Measurements from ENCODE around the gene ZNF175.

GRCh38 chr19:51544038-51544437, 27.0 kb upstream of the ZNF175 start:
- TF ChIP-seq ETV6 (conservative IDR thresholded peaks at IDR 0.05 in 1 of 2, IDR thresholded peaks at IDR 0.05 in 1 of 2; ENCODE audit: borderline replicate concordance in 1 of 2, low read depth in 1 of 2) = no peak
- TF ChIP-seq LARP7 (IDR thresholded peaks at IDR 0.05) = no peak
- no peak for TF ChIP-seq USF2 (IDR thresholded peaks at IDR 0.05; ENCODE audit: borderline replicate concordance, low read depth, low read length)
- no peak for TF ChIP-seq MXI1 (IDR thresholded peaks at IDR 0.05; ENCODE audit: low read depth, low read length)
- TF ChIP-seq CTCF (IDR thresholded peaks at IDR 0.05 in 2 of 3, conservative IDR thresholded peaks at IDR 0.05 in 1 of 3; ENCODE audit: control insufficient read depth in 2 of 3, extremely low read depth in 1 of 3, insufficient read depth in 1 of 3, low read depth in 3 of 3, low read length in 3 of 3) = no peak
- no peak for TF ChIP-seq PAX8 (IDR thresholded peaks at IDR 0.05)
- TF ChIP-seq TARDBP (IDR thresholded peaks at IDR 0.05; ENCODE audit: borderline replicate concordance) = no peak
- TF ChIP-seq EED (IDR thresholded peaks at IDR 0.05; ENCODE audit: low read depth) = no peak
